IMR-90 (cell line): Measurements from ENCODE around the gene NFKBIB. TPM values are rescaled to one million over a fixed set of nuclear protein-coding genes. Genes with fewer than 3 reads are reported as not detected.
A peak's percentile ranks its signal among the peaks of the same experiment; 100 is the strongest.

ENCODE experiments used
- ATAC-seq: fragments of 200-7000 bp; cut with Tn5 transposase; 2 replicates; pipeline ENCODE4 v1.9.1; 2020; ENCODE audit warnings: low read depth, mild to moderate bottlenecking, moderate library complexity
- BruUV-seq: library from RNA; stranded (reverse); fragments of 400-500 nt; replicated peaks from 2 replicates; lab custom pipeline; 2021; lab: Mats Ljungman, UMichigan
- CTCF ChIA-PET: fragments of 300-600 bp; formaldehyde crosslinking; extraction: SDS; loops from one replicate; lab custom pipeline; 2021; ENCODE audit warnings: antibody characterized with exemption; lab: Yijun Ruan, JAX
- POLR2A ChIA-PET: fragments of 300-600 bp; sonication (Branson Sonifier 250); formaldehyde crosslinking; loops from one replicate; lab custom pipeline; 2022; ENCODE audit warnings: antibody characterized with exemption; ENCODE audit not compliant: unreplicated experiment; lab: Charles Lee
- DNase-seq: peaks from one replicate; pipeline ENCODE4 v3.0.0; 2013
- H2AFZ ChIP-seq: replicated peaks from 2 replicates; pipeline ENCODE3; 2013; ENCODE audit warnings: low read length, mild to moderate bottlenecking; ENCODE audit not compliant: poor library complexity
- H2AK5ac ChIP-seq: 2 replicates; pipeline ENCODE4 v1.6.1; 2013; ENCODE audit warnings: low read depth, low read length, inconsistent platforms
- H2AK9ac ChIP-seq: replicated peaks from 2 replicates; pipeline ENCODE3; 2013; ENCODE audit warnings: mild to moderate bottlenecking, low read depth, low read length, moderate library complexity; ENCODE audit not compliant: poor library complexity
- H2BK120ac ChIP-seq: 2 replicates; pipeline ENCODE4 v1.6.1; 2013; ENCODE audit warnings: low read depth, low read length, inconsistent platforms
- H2BK15ac ChIP-seq: 3 replicates; pipeline ENCODE4 v1.6.1; 2013; ENCODE audit warnings: low read depth, low read length, inconsistent platforms
- H2BK20ac ChIP-seq: 2 replicates; pipeline ENCODE4 v1.6.1; 2013; ENCODE audit warnings: low read depth, mild to moderate bottlenecking, inconsistent platforms, low read length, moderate library complexity
- H2BK5ac ChIP-seq: 2 replicates; pipeline ENCODE4 v1.6.1; 2013; ENCODE audit warnings: mild to moderate bottlenecking, low read depth, low read length, inconsistent platforms; ENCODE audit not compliant: poor library complexity, severe bottlenecking
- H3K14ac ChIP-seq: replicated peaks from 2 replicates; pipeline ENCODE4 v1.6.1; 2013; ENCODE audit warnings: low read depth, low read length, inconsistent platforms
- H3K18ac ChIP-seq: 2 replicates; pipeline ENCODE4 v1.6.1; 2013; ENCODE audit warnings: low read depth, low read length, control low read depth
- H3K23ac ChIP-seq: 2 replicates; pipeline ENCODE4 v1.6.1; 2013; ENCODE audit warnings: low read depth, low read length, inconsistent platforms
- H3K27ac ChIP-seq: 2 replicates; pipeline ENCODE4 v1.5.1; 2013; ENCODE audit warnings: mild to moderate bottlenecking, control low read depth, low read length; ENCODE audit not compliant: insufficient read depth
- H3K27me3 ChIP-seq: 2 replicates; pipeline ENCODE4 v1.6.1; 2013; ENCODE audit warnings: low read length; ENCODE audit not compliant: control insufficient read depth, insufficient read depth
- H3K36me3 ChIP-seq: 2 replicates; pipeline ENCODE4 v1.6.1; 2013; ENCODE audit warnings: low read length, mixed read lengths; ENCODE audit not compliant: control insufficient read depth, insufficient read depth
- H3K4ac ChIP-seq: 2 replicates; pipeline ENCODE4 v1.6.1; 2013; ENCODE audit warnings: low read depth, low read length, inconsistent platforms
- H3K4me1 ChIP-seq: 2 replicates; pipeline ENCODE4 v1.6.1; 2013; ENCODE audit warnings: low read length, mixed read lengths; ENCODE audit not compliant: control insufficient read depth, insufficient read depth
- H3K4me2 ChIP-seq: 2 replicates; pipeline ENCODE4 v1.6.1; 2013; ENCODE audit warnings: low read depth, mild to moderate bottlenecking, control low read depth, low read length, moderate library complexity
- H3K4me3 ChIP-seq: 2 replicates; pipeline ENCODE4 v1.5.1; 2013; ENCODE audit warnings: low read depth, mild to moderate bottlenecking, control low read depth, low read length, moderate library complexity; ENCODE audit not compliant: insufficient read depth
- H3K56ac ChIP-seq: 2 replicates; pipeline ENCODE4 v1.6.1; 2013; ENCODE audit warnings: low read length, inconsistent platforms; ENCODE audit not compliant: insufficient read depth; ENCODE audit errors: extremely low read depth
- H3K79me1 ChIP-seq, 2 experiments: 2 replicates each; pipeline ENCODE4 v1.6.1; 2013; ENCODE audit warnings: low read length in 2 of 2, inconsistent platforms in 1 of 2, low read depth in 1 of 2
- H3K9ac ChIP-seq: 2 replicates; pipeline ENCODE4 v1.6.1; 2013; ENCODE audit warnings: low read depth, low read length, control low read depth
- H3K9me1 ChIP-seq: 2 replicates; pipeline ENCODE4 v1.6.1; 2013; ENCODE audit warnings: low read length, inconsistent platforms; ENCODE audit not compliant: insufficient read depth
- H3K9me3 ChIP-seq: 2 replicates; pipeline ENCODE4 v1.6.1; 2013; ENCODE audit warnings: low read length; ENCODE audit not compliant: control insufficient read depth, insufficient read depth
- H4K20me1 ChIP-seq: 2 replicates; pipeline ENCODE4 v1.6.1; 2013; ENCODE audit warnings: low read length, inconsistent platforms; ENCODE audit not compliant: insufficient read depth
- H4K5ac ChIP-seq: 2 replicates; pipeline ENCODE4 v1.6.1; 2013; ENCODE audit warnings: mild to moderate bottlenecking, low read depth, low read length, control low read depth
- H4K8ac ChIP-seq, 2 experiments: 2 replicates each; pipeline ENCODE4 v1.6.1; 2013; ENCODE audit warnings: low read depth in 2 of 2, low read length in 2 of 2, control low read depth in 1 of 2, inconsistent platforms in 1 of 2
- H4K91ac ChIP-seq: 2 replicates; pipeline ENCODE4 v1.6.1; 2013; ENCODE audit warnings: low read depth, low read length, inconsistent platforms; ENCODE audit not compliant: insufficient read depth
- BHLHE40 ChIP-seq: fragments of 150-350 bp; IDR thresholded peaks from 2 replicates; pipeline ENCODE4 v1.6.1; 2016; ENCODE audit warnings: mild to moderate bottlenecking, low read depth, low read length
- CEBPB ChIP-seq: IDR thresholded peaks from 2 replicates; pipeline ENCODE4 v1.6.1; 2012; ENCODE audit warnings: low read depth, low read length, improper control_type of control experiment
- CHD1 ChIP-seq: IDR thresholded peaks from 2 replicates; pipeline ENCODE4 v1.6.1; 2012; ENCODE audit warnings: low read depth, low read length, improper control_type of control experiment
- FOS ChIP-seq: fragments of 150-350 bp; IDR thresholded peaks from 2 replicates; pipeline ENCODE4 v1.6.1; 2016; ENCODE audit warnings: low read depth, low read length
- MAFK ChIP-seq: IDR thresholded peaks from 2 replicates; pipeline ENCODE4 v1.6.1; 2012; ENCODE audit warnings: low read depth, low read length, improper control_type of control experiment
- MAZ ChIP-seq: IDR thresholded peaks from 2 replicates; pipeline ENCODE4 v1.6.1; 2012; ENCODE audit warnings: low read depth, mild to moderate bottlenecking, low read length, improper control_type of control experiment, moderate library complexity, borderline replicate concordance
- MXI1 ChIP-seq: IDR thresholded peaks from 2 replicates; pipeline ENCODE4 v1.6.1; 2012; ENCODE audit warnings: low read depth, mild to moderate bottlenecking, low read length, moderate library complexity, borderline replicate concordance
- NFE2L2 ChIP-seq: fragments of 150-350 bp; IDR thresholded peaks from 2 replicates; pipeline ENCODE4 v1.6.1; 2016; ENCODE audit warnings: low read depth, mild to moderate bottlenecking, low read length
- POLR2A ChIP-seq: IDR thresholded peaks from 2 replicates; pipeline ENCODE4 v1.6.1; 2012; ENCODE audit warnings: mild to moderate bottlenecking, low read depth, low read length
- RAD21 ChIP-seq: IDR thresholded peaks from 2 replicates; pipeline ENCODE4 v1.6.1; 2012; ENCODE audit warnings: low read length, improper control_type of control experiment
- RCOR1 ChIP-seq: IDR thresholded peaks from 2 replicates; pipeline ENCODE4 v1.6.1; 2012; ENCODE audit warnings: mild to moderate bottlenecking, low read length, improper control_type of control experiment; ENCODE audit not compliant: insufficient replicate concordance
- RFX5 ChIP-seq: IDR thresholded peaks from 2 replicates; pipeline ENCODE4 v1.8.0; 2012; ENCODE audit warnings: low read depth, mild to moderate bottlenecking, low read length, moderate library complexity
- SMC3 ChIP-seq: fragments of 150-350 bp; IDR thresholded peaks from 2 replicates; pipeline ENCODE4 v1.6.1; 2016; ENCODE audit warnings: low read depth, mild to moderate bottlenecking, antibody characterized with exemption, low read length, moderate library complexity
- WGBS, 2 experiments: methylation state at CpG; one replicate each; pipeline versions ENCODE4 v1.1.5 to v1.1.7; 2013; ENCODE audit warnings: missing lambda C conversion rate in 2 of 2; ENCODE audit not compliant: insufficient read length in 1 of 2; ENCODE audit errors: extremely low coverage in 2 of 2; 5-methylcytosine and 5-hydroxymethylcytosine counted together
- dilution Hi-C: fragments of 300-500 bp; cut with HindIII; formaldehyde crosslinking; loops from one replicate; pipeline ENCODE4 v1.14.3; 2018; ENCODE audit warnings: low sequenced_read_pairs; ENCODE audit not compliant: unreplicated experiment
- in situ Hi-C: fragments of 300-500 bp; cut with MboI; formaldehyde crosslinking; loops from 3 replicates; pipeline ENCODE4 v1.14.3; 2019; ENCODE audit warnings: low sequenced_read_pairs, inconsistent platforms, mixed read lengths
- intact Hi-C: fragments of 100-400 bp; cut with micrococcal nuclease; formaldehyde crosslinking; loops from 2 replicates; pipeline ENCODE4 v1.10.0; 2022
- polyA plus RNA-seq, 3 experiments: library from polyadenylated mRNA; depleted of rRNA; stranded (reverse); fragments of >200 nt; gene quantifications; 2 replicates each; pipeline ENCODE4 v1.2.3, GENCODE V29; 2012; ENCODE audit warnings: low replicate concordance in 1 of 3
- total RNA-seq: library from RNA; depleted of rRNA; stranded (reverse); fragments of >200 nt; gene quantifications from 2 replicates; pipeline ENCODE4 v1.2.3, GENCODE V29; 2012
- TF ChIP-seq, protein P1 (sequence below): conservative IDR thresholded peaks from 2 replicates; pipeline ENCODE4 v1.5.1; 2012; ENCODE audit warnings: mild to moderate bottlenecking, low read depth, low read length, improper control_type of control experiment
- TF ChIP-seq, protein P2 (sequence below): fragments of 150-350 bp; IDR thresholded peaks from 2 replicates; pipeline ENCODE4 v1.6.1; 2016; ENCODE audit warnings: low read depth, mild to moderate bottlenecking, low read length, moderate library complexity, borderline replicate concordance
- TF ChIP-seq, protein P3 (sequence below): fragments of 150-350 bp; IDR thresholded peaks from 2 replicates; pipeline ENCODE4 v1.6.1; 2017; ENCODE audit warnings: mild to moderate bottlenecking, antibody characterized with exemption, low read length, low read depth

Gene NFKBIB
- total and polyA plus RNA-seq, 2 of the 4 experiments (the other 2 are of a cell fraction): 7.5 to 25.5 TPM

DNA sequence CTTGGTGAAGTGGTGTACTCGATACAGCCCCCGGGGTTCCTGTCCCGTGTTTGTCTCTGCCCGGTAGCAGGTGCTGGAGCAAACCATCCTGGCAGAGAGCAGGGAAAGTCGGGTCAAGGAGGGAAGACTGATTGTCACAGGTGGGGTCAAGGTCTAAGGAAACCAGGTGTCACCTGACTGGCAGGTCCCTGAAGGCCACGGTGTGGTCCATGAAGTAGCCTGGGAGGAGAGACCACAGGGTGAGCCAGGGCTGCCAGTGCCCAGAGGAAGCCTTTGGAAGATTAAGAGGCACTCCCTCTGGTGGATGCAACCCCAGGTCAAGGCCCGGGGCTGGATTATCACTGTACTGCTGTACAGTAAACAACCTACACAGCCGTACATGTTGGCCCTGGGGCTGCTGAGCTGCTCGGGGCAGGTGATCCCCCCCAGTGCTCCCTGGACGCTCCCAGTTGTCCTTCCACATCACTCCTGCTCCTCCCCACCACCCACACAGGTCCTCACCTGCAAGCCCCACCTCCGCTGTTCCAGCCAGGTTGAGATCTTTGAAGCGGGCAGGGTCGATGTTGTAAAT is 18.2 kb downstream of the NFKBIB start:
- Histone ChIP-seq H3K4me3 (no peak overlapping the region), H2AFZ (peak overlapping the region; percentile 41), H4K20me1 (no peaks in the 10 kb centered on the region; the same call in 1 of the 2 replicates), H4K5ac (no peak overlapping the region), H3K4me1 (no peaks in the 10 kb centered on the region), H4K91ac (no peak overlapping the region), H3K9ac (no peak overlapping the region), H2BK5ac (no peak overlapping the region), H3K27me3 (no peaks in the 10 kb centered on the region), H3K14ac (no peak overlapping the region), H2BK120ac (no peak overlapping the region), H2BK15ac (no peak overlapping the region), H3K79me1 (no peaks in the 10 kb centered on the region), H2BK20ac (no peak overlapping the region), H3K4me2 (no peak overlapping the region), H3K9me1 (no peaks in the 10 kb centered on the region), H3K36me3 (peaks cover 8% of the 10 kb centered on the region), H3K27ac (no peak overlapping the region), H3K56ac (no peak overlapping the region), H3K9me3 (no peaks in the 10 kb centered on the region), H2AK9ac (peak overlapping the region; percentile 42), H3K18ac (no peak overlapping the region), H2AK5ac (no peak overlapping the region), H3K23ac (no peak overlapping the region), H4K8ac (no peak overlapping the region), H3K4ac (no peak overlapping the region)
- in situ Hi-C loops: loop anchor here (25.0 kb wide), 1 partner anchor 181 kb away; the partner anchor contains the start of gene CAPN12
- TF ChIP-seq RAD21 (no peak), SMC3 (no peak), RFX5 (no peak), CHD1 (no peak), MXI1 (no peak), RCOR1 (no peak), MAZ (no peak), NFE2L2 (no peak), FOS (no peak), BHLHE40 (no peak), CEBPB (no peak), MAFK (no peak), POLR2A (no peak)
- TF ChIP-seq, protein P1, sequence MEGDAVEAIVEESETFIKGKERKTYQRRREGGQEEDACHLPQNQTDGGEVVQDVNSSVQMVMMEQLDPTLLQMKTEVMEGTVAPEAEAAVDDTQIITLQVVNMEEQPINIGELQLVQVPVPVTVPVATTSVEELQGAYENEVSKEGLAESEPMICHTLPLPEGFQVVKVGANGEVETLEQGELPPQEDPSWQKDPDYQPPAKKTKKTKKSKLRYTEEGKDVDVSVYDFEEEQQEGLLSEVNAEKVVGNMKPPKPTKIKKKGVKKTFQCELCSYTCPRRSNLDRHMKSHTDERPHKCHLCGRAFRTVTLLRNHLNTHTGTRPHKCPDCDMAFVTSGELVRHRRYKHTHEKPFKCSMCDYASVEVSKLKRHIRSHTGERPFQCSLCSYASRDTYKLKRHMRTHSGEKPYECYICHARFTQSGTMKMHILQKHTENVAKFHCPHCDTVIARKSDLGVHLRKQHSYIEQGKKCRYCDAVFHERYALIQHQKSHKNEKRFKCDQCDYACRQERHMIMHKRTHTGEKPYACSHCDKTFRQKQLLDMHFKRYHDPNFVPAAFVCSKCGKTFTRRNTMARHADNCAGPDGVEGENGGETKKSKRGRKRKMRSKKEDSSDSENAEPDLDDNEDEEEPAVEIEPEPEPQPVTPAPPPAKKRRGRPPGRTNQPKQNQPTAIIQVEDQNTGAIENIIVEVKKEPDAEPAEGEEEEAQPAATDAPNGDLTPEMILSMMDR: no peak
- TF ChIP-seq, protein P2, sequence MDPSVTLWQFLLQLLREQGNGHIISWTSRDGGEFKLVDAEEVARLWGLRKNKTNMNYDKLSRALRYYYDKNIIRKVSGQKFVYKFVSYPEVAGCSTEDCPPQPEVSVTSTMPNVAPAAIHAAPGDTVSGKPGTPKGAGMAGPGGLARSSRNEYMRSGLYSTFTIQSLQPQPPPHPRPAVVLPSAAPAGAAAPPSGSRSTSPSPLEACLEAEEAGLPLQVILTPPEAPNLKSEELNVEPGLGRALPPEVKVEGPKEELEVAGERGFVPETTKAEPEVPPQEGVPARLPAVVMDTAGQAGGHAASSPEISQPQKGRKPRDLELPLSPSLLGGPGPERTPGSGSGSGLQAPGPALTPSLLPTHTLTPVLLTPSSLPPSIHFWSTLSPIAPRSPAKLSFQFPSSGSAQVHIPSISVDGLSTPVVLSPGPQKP: no peak
- TF ChIP-seq, protein P3, sequence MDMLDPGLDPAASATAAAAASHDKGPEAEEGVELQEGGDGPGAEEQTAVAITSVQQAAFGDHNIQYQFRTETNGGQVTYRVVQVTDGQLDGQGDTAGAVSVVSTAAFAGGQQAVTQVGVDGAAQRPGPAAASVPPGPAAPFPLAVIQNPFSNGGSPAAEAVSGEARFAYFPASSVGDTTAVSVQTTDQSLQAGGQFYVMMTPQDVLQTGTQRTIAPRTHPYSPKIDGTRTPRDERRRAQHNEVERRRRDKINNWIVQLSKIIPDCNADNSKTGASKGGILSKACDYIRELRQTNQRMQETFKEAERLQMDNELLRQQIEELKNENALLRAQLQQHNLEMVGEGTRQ: no peak
- CTCF ChIA-PET: no interaction called here
- 73% methylated on average over 4 of the region's 13 CpGs; no CpG with 5 or more reads in 1 of the 2 experiments for WGBS, 2 experiments
- BruUV-seq: no TSS peak
- DNase-seq (no peak), ATAC-seq (peak; percentile 47; the same call in 1 of the 2 replicates)
- dilution Hi-C loops: no loop called here
- intact Hi-C loops: no loop called here
- POLR2A ChIA-PET: no interaction called here
